GM20000 (cell line): ENCODE results near the gene ENPP3.

Experiments
- DNase-seq: peaks from one replicate; pipeline ENCODE4 v3.0.0; 2012; ENCODE audit warnings: low spot score
- TF ChIP-seq, protein P1 (sequence below): IDR thresholded peaks from 2 replicates; pipeline ENCODE4 v1.5.1; 2012; ENCODE audit warnings: mild to moderate bottlenecking, control low read depth; ENCODE audit errors: extremely low read depth, missing control alignments

The ENPP3 gene

DNA sequence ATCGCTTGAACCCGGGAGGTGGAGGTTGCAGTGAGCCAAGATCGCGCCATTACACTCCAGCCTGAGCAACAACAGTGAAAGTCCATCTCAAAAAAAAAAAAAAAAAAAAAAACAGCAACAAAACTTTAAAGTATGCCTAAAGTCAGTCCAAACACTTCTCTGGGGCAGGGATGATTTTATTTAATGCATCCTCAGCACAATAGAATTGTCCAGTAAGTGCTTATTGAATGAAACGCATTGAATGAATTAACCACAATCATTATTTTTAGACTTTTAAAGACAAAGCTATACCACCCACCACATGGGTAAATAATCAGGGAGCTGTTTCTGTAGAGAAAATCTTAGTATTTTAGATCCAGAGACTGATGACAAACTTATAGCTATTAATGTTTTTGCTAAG lies 90.4 kb downstream of the ENPP3 start:
- DNase-seq, result no peak
- TF ChIP-seq, protein P1, sequence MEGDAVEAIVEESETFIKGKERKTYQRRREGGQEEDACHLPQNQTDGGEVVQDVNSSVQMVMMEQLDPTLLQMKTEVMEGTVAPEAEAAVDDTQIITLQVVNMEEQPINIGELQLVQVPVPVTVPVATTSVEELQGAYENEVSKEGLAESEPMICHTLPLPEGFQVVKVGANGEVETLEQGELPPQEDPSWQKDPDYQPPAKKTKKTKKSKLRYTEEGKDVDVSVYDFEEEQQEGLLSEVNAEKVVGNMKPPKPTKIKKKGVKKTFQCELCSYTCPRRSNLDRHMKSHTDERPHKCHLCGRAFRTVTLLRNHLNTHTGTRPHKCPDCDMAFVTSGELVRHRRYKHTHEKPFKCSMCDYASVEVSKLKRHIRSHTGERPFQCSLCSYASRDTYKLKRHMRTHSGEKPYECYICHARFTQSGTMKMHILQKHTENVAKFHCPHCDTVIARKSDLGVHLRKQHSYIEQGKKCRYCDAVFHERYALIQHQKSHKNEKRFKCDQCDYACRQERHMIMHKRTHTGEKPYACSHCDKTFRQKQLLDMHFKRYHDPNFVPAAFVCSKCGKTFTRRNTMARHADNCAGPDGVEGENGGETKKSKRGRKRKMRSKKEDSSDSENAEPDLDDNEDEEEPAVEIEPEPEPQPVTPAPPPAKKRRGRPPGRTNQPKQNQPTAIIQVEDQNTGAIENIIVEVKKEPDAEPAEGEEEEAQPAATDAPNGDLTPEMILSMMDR, result no peak

DNA sequence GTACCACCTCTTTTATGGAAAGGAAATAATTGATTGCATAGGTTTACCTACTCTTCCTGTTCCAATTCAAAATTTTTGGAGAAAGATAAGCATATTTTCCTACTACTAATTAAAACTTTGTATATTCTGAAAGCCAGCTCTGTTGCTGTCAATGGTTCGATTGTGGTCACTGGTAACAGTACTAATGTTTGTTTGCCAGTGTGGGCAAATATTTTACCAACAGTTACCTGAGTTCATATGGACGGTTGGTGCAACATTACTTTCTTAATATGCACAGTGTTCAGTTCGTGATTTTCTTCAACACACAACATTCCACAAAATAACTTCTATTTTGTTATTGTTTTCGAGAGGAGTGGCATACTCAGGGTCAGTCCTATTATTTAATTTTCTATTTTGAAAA lies 90.8 kb downstream of the ENPP3 start:
- TF ChIP-seq, protein P1, result no peak
- DNase-seq, result no peak

DNA sequence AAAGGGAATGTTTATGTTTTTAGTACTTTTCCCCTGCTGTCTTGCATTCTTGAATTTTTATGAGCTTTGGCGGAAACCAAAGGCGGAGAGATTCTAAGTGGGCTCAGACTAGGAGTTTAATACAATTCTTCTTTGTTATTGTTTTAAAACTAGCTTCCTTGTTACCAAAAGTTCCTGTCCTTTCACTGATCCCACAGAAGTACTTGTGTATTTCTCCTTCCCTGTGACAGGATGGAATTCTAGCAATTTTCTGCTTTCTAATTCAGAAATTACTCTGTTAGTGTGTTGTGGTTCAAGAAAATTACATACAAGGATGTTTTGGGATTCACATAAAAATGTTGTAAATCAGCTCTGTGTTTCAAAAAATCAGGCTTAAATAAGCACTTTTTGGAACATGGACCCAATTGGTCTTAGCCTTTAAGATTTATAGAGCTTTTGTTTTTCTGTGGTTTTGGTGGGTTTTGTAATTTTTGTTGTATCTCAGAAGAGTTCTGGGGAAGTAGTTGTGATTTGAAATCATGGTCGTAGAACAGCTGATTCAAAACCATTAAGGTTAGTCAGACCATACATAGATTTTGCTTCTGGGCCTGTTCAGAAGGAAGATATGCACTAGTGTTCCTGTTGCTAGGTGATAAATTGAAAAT lies 91.3 kb downstream of the ENPP3 start:
- no peak for DNase-seq
- TF ChIP-seq, protein P1, result no peak

DNA sequence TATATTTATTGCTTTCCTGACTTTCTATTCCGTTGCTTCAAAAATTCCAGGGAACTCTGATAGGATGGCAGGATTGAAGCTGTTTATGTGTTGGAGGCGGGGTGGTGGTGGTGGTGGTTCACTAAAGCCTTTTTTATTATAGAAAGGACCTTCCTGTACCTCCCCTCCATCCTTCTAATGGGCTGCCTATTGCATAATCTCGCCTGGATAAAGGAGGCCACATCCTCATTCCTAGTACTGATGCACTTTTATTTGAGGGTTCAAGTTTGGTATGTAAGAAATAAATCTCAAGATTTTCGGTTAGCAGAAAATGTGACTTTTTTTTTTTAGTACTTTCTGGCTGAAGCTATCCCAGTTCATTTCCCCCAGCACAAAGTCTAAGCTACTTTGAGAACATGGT lies 92.4 kb downstream of the ENPP3 start:
- TF ChIP-seq, protein P1, result no peak
- no peak for DNase-seq

DNA sequence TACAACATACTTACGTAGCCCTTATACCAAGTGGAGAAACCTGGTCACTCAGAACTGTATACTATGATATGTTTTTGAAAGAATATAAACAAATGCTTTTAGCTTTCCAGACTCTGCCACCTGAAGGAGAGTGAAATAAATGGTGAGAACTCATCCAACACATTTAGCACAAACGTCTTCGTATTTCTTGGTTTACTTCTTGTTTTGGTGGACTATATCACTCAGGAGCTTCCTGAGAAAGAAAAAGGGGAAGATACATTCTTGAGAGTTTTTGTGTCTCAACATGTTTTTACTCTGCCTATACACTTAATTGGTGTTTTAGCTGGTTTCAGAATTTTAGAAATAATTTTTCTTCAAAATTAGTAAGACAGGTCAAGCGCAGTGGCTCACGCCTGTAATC lies 93.2 kb downstream of the ENPP3 start:
- TF ChIP-seq, protein P1, result no peak
- no peak for DNase-seq

DNA sequence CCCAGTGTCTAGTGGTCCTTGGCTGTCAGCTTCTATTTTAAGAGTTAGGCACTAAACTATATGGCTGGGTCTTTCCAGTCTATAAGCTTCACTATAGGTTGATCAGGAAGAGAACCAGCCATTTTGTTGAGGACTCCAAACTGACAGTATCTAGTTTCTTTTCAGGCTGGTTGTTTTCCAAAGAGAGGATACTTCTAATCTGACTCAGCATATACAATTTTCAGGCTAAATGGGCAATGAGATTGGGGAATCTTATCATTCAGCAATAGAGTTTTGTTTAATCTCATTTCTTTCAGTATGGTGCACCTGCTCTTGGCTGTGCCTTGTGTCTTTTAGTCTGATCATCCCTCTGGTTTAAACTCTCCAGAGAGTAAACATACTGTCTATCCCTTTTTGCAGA lies 94.1 kb downstream of the ENPP3 start:
- TF ChIP-seq, protein P1, result no peak
- DNase-seq, result no peak

DNA sequence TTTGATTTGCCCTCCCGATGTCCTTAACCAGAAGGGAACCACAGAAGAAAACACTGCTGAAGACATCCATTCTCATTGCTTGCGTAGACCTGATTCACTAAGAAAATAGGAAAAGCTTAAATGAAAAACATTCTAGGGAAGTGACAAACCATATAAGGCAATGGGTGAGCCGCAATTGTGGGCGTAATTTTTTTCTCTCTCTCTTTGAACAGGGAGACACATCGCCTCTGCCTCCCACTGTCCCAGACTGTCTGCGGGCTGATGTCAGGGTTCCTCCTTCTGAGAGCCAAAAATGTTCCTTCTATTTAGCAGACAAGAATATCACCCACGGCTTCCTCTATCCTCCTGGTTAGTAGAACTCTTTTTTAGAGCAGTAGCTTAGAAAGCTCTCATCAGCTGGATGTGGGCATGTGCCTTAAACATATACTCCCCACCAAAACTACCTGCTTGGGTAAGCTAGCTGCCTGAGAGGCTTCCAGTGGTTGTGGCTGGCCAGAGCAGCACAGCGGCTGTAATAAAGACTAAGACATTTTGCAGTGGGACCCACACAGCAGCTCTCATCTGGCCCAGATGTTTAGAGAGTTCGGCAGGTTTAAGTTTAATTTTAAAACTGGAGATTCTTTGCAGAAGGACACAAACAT lies 96.4 kb downstream of the ENPP3 start:
- DNase-seq, result no peak
- TF ChIP-seq, protein P1, result no peak
